ENCODE results near the gene NPM3. TPM values are rescaled to one million over a fixed set of nuclear protein-coding genes. Genes with fewer than 3 reads are reported as not detected.

The NPM3 gene
- total and polyA plus RNA-seq, 7 donors: 17.8 to 64.9 (median 26.4) TPM

DNA sequence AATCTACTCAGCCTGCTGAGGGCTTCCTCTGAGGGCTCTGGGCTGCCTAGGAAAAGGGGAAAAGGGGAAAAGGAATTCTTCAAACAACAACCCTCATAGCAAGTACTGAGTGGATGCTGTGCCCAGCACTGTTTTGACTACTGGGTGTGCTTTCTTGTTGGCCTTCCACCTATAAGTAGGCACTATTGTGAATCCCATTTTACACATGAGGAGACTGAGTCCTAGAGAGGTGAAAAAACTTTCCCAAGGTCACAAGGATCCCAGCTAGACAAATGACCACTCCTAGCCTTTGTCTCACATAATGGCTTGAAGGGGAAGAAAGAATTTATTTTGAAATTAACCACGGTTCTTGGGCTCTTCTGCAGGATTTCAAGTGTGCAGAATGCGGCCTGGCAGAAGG is 24.4 kb downstream of the NPM3 start:
- no peaks in the 10 kb centered on the region for H3K9me3 ChIP-seq
- intact Hi-C loops (cut with DNase I): no loop called here
- H3K27ac ChIP-seq: no peak overlapping the region
- peaks cover 0 to 8% (median 0%) of the 10 kb centered on the region in 3 donors for H3K27me3 ChIP-seq
- no peaks in the 10 kb centered on the region for H3K4me1 ChIP-seq
- no peak for TF ChIP-seq POLR2AphosphoS5 (IDR thresholded peaks at IDR 0.05)
- 81 to 89% methylated on average over 2 of the region's 2 CpGs for WGBS, 2 donors
- DNase-seq: no peak
- H3K4me3 ChIP-seq: no peak overlapping the region
- no peaks in the 10 kb centered on the region for H3K36me3 ChIP-seq

DNA sequence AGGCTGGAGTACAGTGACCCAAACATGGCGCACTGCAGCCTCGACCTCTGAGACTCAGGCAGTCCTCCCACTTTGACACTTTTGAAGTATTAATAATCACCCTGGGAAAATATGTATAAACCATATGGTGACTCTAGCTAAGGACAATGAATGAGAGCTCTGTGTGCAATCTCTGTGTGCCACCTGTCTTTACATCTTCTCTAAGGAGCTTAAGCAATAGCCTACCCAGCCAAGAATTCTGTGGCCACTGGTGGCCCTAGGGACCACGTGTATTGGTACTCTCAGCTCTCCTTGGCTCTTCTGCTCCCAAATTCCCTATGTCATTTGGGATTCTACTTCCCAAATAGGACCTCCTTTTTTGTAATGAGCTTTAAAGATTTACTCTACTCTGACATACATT is 31.0 kb downstream of the NPM3 start:
- TF ChIP-seq POLR2A (IDR thresholded peaks at IDR 0.05) (no peak), POLR2AphosphoS5 (IDR thresholded peaks at IDR 0.05) (no peak), CTCF (IDR thresholded peaks at IDR 0.05) (no peak), EP300 (IDR thresholded peaks at IDR 0.05) (no peak)

GRCh38 chr10:101749047-101750016 is 33.9 kb downstream of the NPM3 start:
- intact Hi-C loops (cut with DNase I): no loop called here
- Histone ChIP-seq H3K4me3 (no peak overlapping the region), H3K36me3 (no peaks in the 10 kb centered on the region), H3K9me3 (no peaks in the 10 kb centered on the region), H3K27ac (no peak overlapping the region), H3K4me1 (no peaks in the 10 kb centered on the region), H3K27me3 (no peaks in the 10 kb centered on the region)
- no peak for DNase-seq
- TF ChIP-seq POLR2A (IDR thresholded peaks at IDR 0.05): no peak
- TF ChIP-seq CTCF (IDR thresholded peaks at IDR 0.05): no peak
- no peak for TF ChIP-seq EP300 (IDR thresholded peaks at IDR 0.05)
- TF ChIP-seq POLR2AphosphoS5 (IDR thresholded peaks at IDR 0.05): no peak
- 81 to 87% methylated on average over 19 of the region's 19 CpGs for WGBS, 2 donors

More for the DNA sequence above, 31.0 kb downstream of the NPM3 start:
- no peaks in the 10 kb centered on the region for H3K4me1 ChIP-seq
- DNase-seq: no peak
- H3K9me3 ChIP-seq: no peaks in the 10 kb centered on the region
- no peaks in the 10 kb centered on the region for H3K36me3 ChIP-seq
- WGBS, 2 donors: 82 to 84% methylated on average over 3 of the region's 3 CpGs
- intact Hi-C loops (cut with DNase I): no loop called here
- no peak overlapping the region for H3K27ac ChIP-seq
- no peaks in the 10 kb centered on the region for H3K27me3 ChIP-seq
- H3K4me3 ChIP-seq: no peak overlapping the region

DNA sequence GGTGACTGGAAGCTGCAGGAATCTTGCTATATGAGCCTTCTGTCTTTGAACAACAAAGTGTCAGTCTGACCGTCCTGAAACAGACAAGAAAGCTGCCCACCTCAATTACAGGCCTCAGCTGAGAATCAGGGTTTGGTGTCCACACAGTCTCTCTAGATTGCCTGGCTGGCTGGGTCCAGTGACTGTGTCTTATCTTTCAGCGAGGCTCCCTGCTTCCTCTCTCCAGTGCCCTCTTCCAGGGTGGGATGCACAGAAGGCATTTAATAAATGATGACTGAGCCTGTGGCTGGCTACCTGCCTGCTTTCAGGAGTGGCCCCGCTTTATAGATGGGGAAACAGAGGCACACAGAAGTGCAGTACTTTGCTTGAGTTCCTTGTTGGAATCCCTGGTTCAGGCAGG is 34.8 kb downstream of the NPM3 start:
- intact Hi-C loops (cut with DNase I): no loop called here
- WGBS, 2 donors: 80 to 84% methylated on average over 3 of the region's 3 CpGs

More for the DNA sequence above, 34.8 kb downstream of the NPM3 start:
- no peaks in the 10 kb centered on the region for H3K9me3 ChIP-seq
- no peak for DNase-seq
- no peak overlapping the region for H3K4me3 ChIP-seq
- TF ChIP-seq CTCF (IDR thresholded peaks at IDR 0.05) (no peak), POLR2A (IDR thresholded peaks at IDR 0.05) (no peak), EP300 (IDR thresholded peaks at IDR 0.05) (no peak), POLR2AphosphoS5 (IDR thresholded peaks at IDR 0.05) (no peak)
- no peaks in the 10 kb centered on the region for H3K4me1 ChIP-seq
- no peaks in the 10 kb centered on the region for H3K27me3 ChIP-seq
- H3K27ac ChIP-seq: no peak overlapping the region
- H3K36me3 ChIP-seq: no peaks in the 10 kb centered on the region

Data from sigmoid colon (tissue), 7 donors.